Left kidney (tissue), 2 donors: ENCODE measurements around the gene LIMK2. TPM values are rescaled to one million over a fixed set of nuclear protein-coding genes. Genes with fewer than 3 reads are reported as not detected.
"Not testable (repeated sequence)": the region's sequence is repeated elsewhere in the genome, so short reads cannot be mapped to it uniquely, and the experiment has no call there.

Source experiments
- DNase-seq: peaks from one replicate; pipeline ENCODE4 v3.0.0-alpha.2; 2013
- polyA plus RNA-seq: library from polyadenylated mRNA; unstranded; fragments of 120-200 nt; gene quantifications from one replicate; pipeline ENCODE4 v1.2.1, GENCODE V29; 2013; ENCODE audit not compliant: insufficient read length

Gene LIMK2
- polyA plus RNA-seq, 1 donor, result 50.4 TPM

GRCh38 chr22:31210556-31211421 is 1.3 kb upstream of the LIMK2 start:
- DNase-seq, result no peak

DNA sequence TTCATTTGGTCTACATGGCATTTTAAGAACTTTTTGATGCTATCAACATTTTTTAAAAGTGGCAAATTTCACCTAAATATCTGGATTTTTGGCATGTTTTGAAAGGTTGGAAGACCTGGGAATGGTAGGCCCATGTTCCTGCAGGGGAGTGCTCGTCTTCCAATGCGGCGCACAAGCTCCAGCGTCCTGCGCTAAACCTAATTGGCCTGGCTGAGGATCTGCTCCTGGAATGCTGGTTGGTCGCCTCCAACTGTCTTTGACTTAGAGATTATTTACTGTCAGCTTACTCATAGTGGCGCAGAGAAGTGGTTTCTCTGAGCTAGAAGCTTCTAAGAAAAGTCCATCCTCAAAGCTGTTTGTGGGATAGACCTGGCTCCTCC is 626 bp upstream of the LIMK2 start:
- DNase-seq, result no peak

GRCh38 chr22:31212783-31213629 is 908 bp downstream of the LIMK2 start:
- no peak for DNase-seq

GRCh38 chr22:31215018-31215535 is 3.0 kb downstream of the LIMK2 start:
- no peak for DNase-seq

DNA sequence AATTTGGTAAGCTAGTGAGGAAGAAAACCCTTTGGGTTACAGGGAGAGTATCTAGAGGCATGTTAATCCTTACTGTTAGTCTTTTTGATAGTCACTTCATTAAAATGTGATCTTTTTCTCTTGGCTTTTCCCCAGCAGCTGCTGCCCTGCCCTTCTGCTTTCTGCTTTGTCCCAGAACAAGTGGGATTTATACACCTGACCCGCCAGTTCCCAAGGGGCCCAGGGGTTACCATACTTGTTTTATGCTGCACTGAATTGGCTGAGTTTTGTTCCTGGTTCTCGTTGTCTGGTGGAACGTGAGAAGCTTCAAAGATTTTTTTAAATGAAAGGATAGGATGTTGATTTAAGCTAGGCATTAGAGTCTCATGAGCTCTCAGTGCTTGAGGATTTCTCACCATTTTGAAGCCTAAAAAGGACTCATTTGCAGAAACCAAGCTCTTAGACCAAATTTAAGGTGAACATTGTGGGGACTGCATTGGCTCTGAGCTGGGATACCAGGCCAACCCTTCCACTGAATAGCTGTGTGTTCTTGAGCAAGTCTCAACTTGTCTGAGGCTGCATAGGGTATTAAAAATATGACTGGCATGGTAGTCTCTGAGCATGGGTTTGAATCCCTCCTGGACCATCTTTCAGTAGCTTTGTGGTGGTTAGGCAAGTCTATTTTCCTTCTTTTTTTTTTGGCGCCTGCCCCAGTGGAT is 6.6 kb downstream of the LIMK2 start:
- no peak for DNase-seq

- no peak for DNase-seq
Measured at GRCh38 chr22:31221084-31221483, 9.0 kb downstream of the LIMK2 start.

DNA sequence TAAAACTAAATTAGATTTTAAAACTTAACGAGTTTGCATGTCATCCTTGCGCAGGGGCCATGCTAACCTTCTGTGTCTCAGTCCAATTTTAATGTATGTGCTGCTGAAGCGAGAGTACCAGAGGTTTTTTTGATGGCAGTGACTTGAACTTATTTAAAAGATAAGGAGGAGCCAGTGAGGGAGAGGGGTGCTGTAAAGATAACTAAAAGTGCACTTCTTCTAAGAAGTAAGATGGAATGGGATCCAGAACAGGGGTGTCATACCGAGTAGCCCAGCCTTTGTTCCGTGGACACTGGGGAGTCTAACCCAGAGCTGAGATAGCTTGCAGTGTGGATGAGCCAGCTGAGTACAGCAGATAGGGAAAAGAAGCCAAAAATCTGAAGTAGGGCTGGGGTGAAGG is 10.6 kb downstream of the LIMK2 start:
- no peak for DNase-seq

- no peak for DNase-seq
Measured at GRCh38 chr22:31223786-31224191, 11.7 kb downstream of the LIMK2 start.

DNA sequence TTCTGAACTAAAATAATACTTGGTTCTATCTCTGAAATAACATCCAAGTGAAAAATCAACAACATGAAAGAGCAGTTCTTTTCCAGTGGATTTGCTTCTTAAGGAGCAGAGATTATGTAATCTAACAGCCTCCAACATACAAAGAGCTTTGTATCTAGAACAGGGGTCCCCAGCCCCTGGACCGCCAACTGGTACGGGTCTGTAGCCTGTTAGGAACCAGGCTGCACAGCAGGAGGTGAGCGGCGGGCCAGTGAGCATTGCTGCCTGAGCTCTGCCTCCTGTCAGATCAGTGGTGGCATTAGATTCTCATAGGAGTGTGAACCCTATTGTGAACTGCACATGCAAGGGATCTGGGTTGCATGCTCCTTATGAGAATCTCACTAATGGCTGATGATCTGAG is 12.6 kb downstream of the LIMK2 start:
- DNase-seq, result not testable (repeated sequence)

DNA sequence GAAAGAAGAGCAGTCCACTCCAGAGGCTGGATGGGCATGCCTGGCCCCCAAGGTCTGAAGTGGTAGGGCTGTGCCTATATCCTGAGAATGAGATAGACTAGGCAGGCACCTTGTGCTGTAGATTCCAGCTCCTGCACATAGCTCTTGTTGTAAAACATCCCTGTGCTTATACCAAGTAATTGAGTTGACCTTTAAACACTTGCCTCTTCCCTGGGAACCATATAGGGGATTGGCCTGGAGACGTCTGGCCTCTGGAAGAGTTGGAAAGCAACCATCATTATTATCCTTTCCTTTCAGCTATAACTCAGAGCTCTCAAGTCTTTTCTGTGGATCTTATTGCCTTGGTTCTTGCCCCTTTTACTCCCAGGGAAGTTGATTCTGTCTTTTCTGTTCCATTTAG is 15.1 kb downstream of the LIMK2 start:
- no peak for DNase-seq

GRCh38 chr22:31229402-31230079 is 17.4 kb downstream of the LIMK2 start:
- no peak for DNase-seq

GRCh38 chr22:31230155-31230870 is 18.2 kb downstream of the LIMK2 start:
- DNase-seq, result no peak

DNA sequence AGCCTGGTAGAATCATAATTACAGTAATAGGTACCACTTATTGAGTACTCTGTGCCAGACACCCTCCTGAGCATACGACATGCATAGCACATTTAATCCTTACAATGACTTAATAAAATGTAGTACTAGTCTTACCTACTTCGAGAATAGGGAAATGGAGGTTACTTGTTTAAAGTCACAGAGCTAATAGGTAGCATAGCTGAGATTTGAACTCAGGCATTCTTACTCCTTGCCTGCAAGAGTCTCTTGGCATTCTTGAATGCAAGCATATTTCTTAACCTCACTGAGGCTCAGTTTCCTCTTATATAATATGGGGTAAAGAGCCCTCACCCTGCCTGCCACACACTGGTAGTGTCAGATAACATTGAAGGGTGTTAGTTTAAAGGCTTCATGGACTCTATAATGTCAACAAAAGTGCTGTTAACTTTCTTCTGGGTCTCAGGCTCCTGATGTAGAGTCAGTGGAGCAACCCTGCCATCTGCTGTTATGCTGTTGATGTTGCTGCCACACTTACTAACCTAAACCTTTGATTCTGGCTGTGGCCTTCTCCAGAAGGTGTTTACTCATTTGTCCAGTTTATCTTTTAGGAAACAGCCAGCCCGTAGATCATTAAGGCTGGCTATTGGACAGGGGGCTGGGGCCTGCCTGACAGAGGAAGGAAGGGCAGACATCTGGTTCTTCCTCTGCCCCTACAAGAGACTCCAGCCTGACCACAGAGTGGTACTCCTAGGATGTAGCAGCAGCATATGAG is 18.9 kb downstream of the LIMK2 start:
- no peak for DNase-seq

DNA sequence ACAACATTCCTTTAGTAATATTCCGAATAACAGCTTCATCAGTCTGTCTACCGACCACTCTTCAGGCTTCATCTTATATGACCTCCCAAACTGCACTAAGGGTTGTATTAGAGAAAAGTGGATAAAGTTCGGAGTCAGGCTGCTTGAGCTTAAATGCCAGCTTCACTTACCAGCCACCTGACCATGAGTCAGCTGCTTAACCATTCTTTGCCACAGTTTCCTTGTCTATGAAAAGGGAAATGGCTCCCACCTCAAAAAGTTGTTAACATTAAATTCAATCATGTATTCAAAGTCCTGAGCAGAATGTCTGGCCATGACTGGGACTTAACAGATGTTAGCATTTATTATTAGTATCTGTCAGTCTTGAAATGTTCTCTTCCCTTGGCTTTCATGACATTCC is 20.9 kb downstream of the LIMK2 start:
- DNase-seq, result no peak

- no peak for DNase-seq
Measured at GRCh38 chr22:31235081-31235480, 23.0 kb downstream of the LIMK2 start.

DNA sequence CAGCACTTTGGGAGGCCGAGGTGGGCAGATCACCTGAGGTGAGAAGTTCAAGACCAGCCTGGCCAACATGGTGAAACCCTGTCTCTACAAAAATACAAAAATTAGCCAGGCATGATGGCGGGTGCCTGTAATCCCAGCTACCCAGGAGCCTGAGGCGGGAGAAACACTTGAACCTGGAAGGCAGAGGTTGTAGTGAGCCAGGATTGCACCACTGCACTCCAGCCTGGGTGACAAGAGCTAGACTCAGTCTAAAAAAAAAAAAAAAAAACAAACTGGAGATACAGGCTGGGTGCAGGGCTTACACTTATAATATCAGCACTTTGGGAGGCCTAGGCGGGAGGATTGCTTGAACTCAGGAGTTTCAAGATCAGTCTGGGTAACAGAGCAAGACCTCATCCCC is 23.9 kb downstream of the LIMK2 start:
- DNase-seq, result not testable (repeated sequence)

- no peak for DNase-seq
Measured at GRCh38 chr22:31238057-31238456, 26.0 kb downstream of the LIMK2 start.

DNA sequence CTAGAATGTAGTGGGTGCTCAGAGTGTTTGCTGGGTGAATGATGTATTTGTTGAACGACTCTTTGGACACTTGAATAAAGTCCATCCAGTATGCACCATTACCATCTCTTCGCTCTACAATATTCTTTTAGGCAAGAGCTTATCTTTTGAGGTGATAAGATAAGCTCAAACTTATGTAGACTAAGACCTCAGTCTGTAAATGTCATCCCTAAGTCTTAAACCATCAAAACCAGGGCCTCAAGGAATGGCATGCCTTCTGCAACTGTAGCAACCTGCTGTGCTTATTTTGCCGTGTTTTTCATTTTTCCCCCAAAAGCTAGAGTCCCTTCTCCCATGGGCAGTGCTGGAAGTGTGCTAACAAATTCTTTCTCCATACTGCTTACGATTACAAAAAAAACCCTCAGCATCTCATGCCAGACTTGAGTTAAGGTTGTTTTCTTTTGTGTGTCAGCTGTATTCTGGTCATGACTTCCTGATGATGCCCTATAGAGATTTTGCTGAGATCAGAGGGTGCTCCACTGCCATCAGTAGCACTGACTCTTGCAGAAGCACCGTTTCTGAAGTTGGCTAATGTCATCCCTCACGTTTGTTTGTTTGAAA is 27.8 kb downstream of the LIMK2 start:
- no peak for DNase-seq

GRCh38 chr22:31241200-31241599 is 29.1 kb downstream of the LIMK2 start:
- DNase-seq, result no peak

DNA sequence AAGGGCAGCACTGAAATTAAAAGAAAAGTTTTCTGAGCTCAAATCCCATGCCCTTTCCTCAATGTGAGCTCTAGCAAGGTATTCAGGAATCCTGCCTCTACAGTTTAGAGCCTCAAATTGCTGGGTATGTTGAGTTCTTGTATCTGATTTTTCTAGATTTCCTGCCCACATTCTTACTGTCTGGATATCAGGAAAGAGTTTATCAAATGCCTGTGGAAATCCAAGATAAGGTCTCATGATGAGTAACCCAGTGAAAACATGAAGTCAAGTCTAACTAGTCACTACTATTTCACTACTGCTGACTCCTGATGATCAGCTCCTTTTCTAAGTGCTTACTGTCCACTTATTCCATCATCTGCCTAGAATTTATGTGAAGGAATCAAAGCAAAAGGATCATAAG is 29.8 kb downstream of the LIMK2 start:
- DNase-seq, result no peak
